Testis (tissue), 2 donors: ENCODE results near the gene L2HGDH.
A peak's percentile ranks its signal among the peaks of the same experiment; 100 is the strongest.

Source experiments
- POLR2A ChIP-seq: fragments of 450-650 bp; IDR thresholded peaks from one replicate; pipeline ENCODE4 v1.6.1; 2017; ENCODE audit warnings: antibody characterized with exemption, mild to moderate bottlenecking, moderate library complexity
- TF ChIP-seq, protein P1 (sequence below), 3 experiments: fragments of 450-650 bp in 2 of 3; fragments of 200-600 bp in 1 of 3; sonication (generic) in 1 of 3; IDR thresholded peaks; one replicate each; pipeline ENCODE4 v1.5.1; 2016 to 2019; ENCODE audit warnings: antibody characterized with exemption in 3 of 3, mild to moderate bottlenecking in 2 of 3, moderate library complexity in 1 of 3

GRCh38 chr14:50311337-50311971, 575 bp downstream of the L2HGDH start:
- TF ChIP-seq, protein P1, sequence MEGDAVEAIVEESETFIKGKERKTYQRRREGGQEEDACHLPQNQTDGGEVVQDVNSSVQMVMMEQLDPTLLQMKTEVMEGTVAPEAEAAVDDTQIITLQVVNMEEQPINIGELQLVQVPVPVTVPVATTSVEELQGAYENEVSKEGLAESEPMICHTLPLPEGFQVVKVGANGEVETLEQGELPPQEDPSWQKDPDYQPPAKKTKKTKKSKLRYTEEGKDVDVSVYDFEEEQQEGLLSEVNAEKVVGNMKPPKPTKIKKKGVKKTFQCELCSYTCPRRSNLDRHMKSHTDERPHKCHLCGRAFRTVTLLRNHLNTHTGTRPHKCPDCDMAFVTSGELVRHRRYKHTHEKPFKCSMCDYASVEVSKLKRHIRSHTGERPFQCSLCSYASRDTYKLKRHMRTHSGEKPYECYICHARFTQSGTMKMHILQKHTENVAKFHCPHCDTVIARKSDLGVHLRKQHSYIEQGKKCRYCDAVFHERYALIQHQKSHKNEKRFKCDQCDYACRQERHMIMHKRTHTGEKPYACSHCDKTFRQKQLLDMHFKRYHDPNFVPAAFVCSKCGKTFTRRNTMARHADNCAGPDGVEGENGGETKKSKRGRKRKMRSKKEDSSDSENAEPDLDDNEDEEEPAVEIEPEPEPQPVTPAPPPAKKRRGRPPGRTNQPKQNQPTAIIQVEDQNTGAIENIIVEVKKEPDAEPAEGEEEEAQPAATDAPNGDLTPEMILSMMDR (IDR thresholded peaks at IDR 0.05) = peak; percentile 18 to 64 (median 55)
- no peak for TF ChIP-seq POLR2A
